Gastroesophageal sphincter (tissue), 4 donors: ENCODE results near the gene SPTBN2. TPM values are rescaled to one million over a fixed set of nuclear protein-coding genes. Genes with fewer than 3 reads are reported as not detected.

Experiments used
- ATAC-seq: fragments of 150-250 bp; one replicate; pipeline ENCODE4 v1.9.1; 2016; ENCODE audit warnings: mild to moderate bottlenecking, moderate library complexity
- H3K27ac ChIP-seq, 4 donors: fragments of 200-600 bp; sonication (generic) in 3 of 4; 1 replicate in 3 of 4; 2 replicates in 1 of 4; pipeline ENCODE4 v1.5.1; 2016 to 2019
- H3K27me3 ChIP-seq: fragments of 200-600 bp; sonication (generic); one replicate; pipeline ENCODE4 v1.5.1; 2019
- H3K36me3 ChIP-seq, 2 donors: fragments of 200-600 bp; sonication (generic); one replicate each; pipeline ENCODE4 v1.5.1; 2019; ENCODE audit warnings: control low read depth in 1 of 2
- H3K4me1 ChIP-seq, 3 donors: fragments of 200-600 bp; sonication (generic); 1 replicate in 2 of 3; 2 replicates in 1 of 3; pipeline ENCODE4 v1.5.1; 2016 to 2019; ENCODE audit warnings: control low read depth in 2 of 3
- H3K4me3 ChIP-seq, 2 donors: fragments of 200-600 bp; sonication (generic); one replicate each; pipeline ENCODE4 v1.5.1; 2019; ENCODE audit warnings: mild to moderate bottlenecking in 1 of 2, moderate library complexity in 1 of 2
- H3K9me3 ChIP-seq, 3 donors: fragments of 200-600 bp; sonication (generic); one replicate each; pipeline ENCODE4 v1.5.1; 2017 to 2019; ENCODE audit warnings: control low read depth in 2 of 3
- CTCF ChIP-seq, 4 experiments: fragments of 200-600 bp in 2 of 4; fragments of 450-650 bp in 2 of 4; sonication (generic) in 1 of 4; IDR thresholded peaks; one replicate each; pipeline ENCODE4 v1.5.1; 2017 to 2019; ENCODE audit warnings: antibody characterized with exemption in 4 of 4, mild to moderate bottlenecking in 2 of 4, moderate library complexity in 2 of 4
- EP300 ChIP-seq: sonication (generic); formaldehyde crosslinking; IDR thresholded peaks from one replicate; pipeline ENCODE4 v1.6.1; 2017; ENCODE audit warnings: antibody characterized with exemption, mild to moderate bottlenecking
- POLR2A ChIP-seq, 2 donors: fragments of 450-650 bp; IDR thresholded peaks; one replicate each; pipeline ENCODE4 v1.6.1; 2017; ENCODE audit warnings: antibody characterized with exemption in 2 of 2, mild to moderate bottlenecking in 2 of 2, moderate library complexity in 1 of 2
- POLR2AphosphoS5 ChIP-seq: sonication (generic); formaldehyde crosslinking; IDR thresholded peaks from one replicate; pipeline ENCODE4 v1.6.1; 2017; ENCODE audit warnings: antibody characterized with exemption
- WGBS, 2 donors: methylation state at CpG; one replicate each; pipeline ENCODE4 v1.1.5; 2018; ENCODE audit warnings: low coverage in 1 of 2; 5-methylcytosine and 5-hydroxymethylcytosine counted together
- total RNA-seq, 4 donors: library from RNA; depleted of rRNA; stranded (reverse); fragments of >200 nt; gene quantifications; one replicate each; pipeline ENCODE4 v1.1.0, GENCODE V29; 2016

SPTBN2 gene
- total RNA-seq, 4 donors from 2014 or later = 1.8 to 19.5 (median 5.6) TPM

DNA sequence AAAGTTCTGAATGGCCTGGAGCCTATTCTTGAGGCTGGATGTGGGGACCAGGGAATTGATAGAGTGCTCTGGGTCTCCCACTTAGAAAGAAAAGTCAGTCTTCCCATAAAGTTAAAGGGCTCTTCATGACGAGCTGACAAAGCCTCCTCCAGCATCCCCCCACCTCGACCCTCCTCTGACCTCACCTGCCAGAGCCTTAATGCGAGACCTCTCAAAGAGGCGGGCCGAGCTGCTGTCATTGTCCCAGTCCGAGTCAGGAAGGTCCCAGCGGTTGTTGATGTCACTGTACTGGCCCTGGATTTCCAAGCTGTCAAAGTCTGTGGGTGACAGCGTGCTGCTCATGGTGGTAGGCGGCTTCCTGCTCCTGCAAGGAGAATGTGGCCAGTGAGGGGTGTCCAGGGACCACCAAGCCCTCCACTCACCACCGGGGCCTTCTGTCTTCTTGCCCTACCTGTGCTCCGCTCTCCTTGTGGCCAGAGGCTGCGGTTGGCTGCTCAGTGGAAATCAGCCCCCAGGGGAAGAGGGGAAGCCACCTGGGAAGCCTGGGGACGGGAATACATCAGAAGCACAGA is 8.0 kb downstream of the SPTBN2 start:
- 82% methylated on average over 5 of the region's 13 CpGs; no CpG with 5 or more reads in 1 of the 2 donors for WGBS, 2 donors
- no peaks in the 10 kb centered on the region for H3K4me1 ChIP-seq
- no peak for ATAC-seq
- H3K9me3 ChIP-seq = no peaks in the 10 kb centered on the region
- H3K27me3 ChIP-seq = peaks cover 28% of the 10 kb centered on the region
- no peaks in the 10 kb centered on the region for H3K36me3 ChIP-seq
- TF ChIP-seq POLR2A (IDR thresholded peaks at IDR 0.05) (no peak), CTCF (IDR thresholded peaks at IDR 0.05) (no peak), POLR2AphosphoS5 (no peak), EP300 (no peak)
- H3K4me3 ChIP-seq = no peak overlapping the region
- no peak overlapping the region for H3K27ac ChIP-seq

GRCh38 chr11:66720223-66720898 is 8.7 kb downstream of the SPTBN2 start:
- Histone ChIP-seq H3K4me3 (no peak overlapping the region), H3K27ac (no peak overlapping the region), H3K27me3 (peaks cover 22% of the 10 kb centered on the region), H3K36me3 (no peaks in the 10 kb centered on the region), H3K4me1 (no peaks in the 10 kb centered on the region), H3K9me3 (no peaks in the 10 kb centered on the region)
- WGBS, 2 donors = 71 to 73% methylated on average over 4 to 11 of the region's 15 CpGs
- ATAC-seq = no peak
- TF ChIP-seq EP300 = no peak
- TF ChIP-seq POLR2AphosphoS5 = no peak
- no peak for TF ChIP-seq POLR2A (IDR thresholded peaks at IDR 0.05)
- no peak for TF ChIP-seq CTCF (IDR thresholded peaks at IDR 0.05)

DNA sequence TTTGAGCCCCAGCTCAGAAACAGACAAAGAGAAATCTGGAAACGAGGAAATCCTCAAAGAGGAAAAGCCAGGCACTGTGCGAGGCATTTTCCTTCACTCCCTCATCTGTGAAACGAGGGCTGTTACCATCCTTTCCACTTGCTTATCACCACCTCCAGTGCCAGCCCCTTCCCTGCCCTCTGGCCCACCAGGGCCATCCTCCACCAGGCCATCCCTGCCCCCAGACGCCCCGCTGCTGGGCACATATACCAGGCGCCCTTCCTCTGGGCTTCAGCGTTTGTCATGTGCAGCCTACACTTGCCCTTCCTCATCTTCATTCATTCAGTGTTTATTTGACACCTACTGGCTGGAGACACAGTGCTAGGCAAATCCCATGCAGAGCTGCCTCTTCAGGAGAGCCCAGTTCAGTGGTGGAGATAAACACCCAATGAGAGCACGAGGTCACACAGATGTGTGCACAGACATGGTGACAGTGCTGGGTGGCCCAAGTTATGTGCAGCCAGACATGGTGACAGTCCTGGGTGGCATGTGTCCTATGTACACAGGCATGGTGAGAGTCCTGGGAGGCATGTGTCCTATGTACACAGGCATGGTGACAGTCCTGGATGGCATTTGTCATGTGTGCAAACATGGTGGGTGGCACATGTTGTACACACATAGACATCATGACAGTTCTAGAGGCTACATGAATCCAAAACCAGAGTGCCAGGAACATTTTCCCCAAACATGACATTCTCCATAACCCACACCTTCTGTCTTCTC is 9.7 kb downstream of the SPTBN2 start:
- peaks cover 22% of the 10 kb centered on the region for H3K27me3 ChIP-seq
- TF ChIP-seq CTCF (IDR thresholded peaks at IDR 0.05) = no peak
- no peak for TF ChIP-seq POLR2AphosphoS5
- TF ChIP-seq POLR2A (IDR thresholded peaks at IDR 0.05) = no peak
- no peak for TF ChIP-seq EP300
- 77 to 79% methylated on average over 5 to 7 of the region's 8 CpGs for WGBS, 2 donors
- H3K4me1 ChIP-seq = no peaks in the 10 kb centered on the region
- no peak for ATAC-seq
- H3K27ac ChIP-seq = no peak overlapping the region
- no peaks in the 10 kb centered on the region for H3K9me3 ChIP-seq
- H3K4me3 ChIP-seq = no peak overlapping the region
- H3K36me3 ChIP-seq = no peaks in the 10 kb centered on the region

- TF ChIP-seq POLR2A (IDR thresholded peaks at IDR 0.05) (no peak), CTCF (IDR thresholded peaks at IDR 0.05) (no peak), EP300 (no peak), POLR2AphosphoS5 (no peak)
- Histone ChIP-seq H3K4me1 (no peaks in the 10 kb centered on the region), H3K27me3 (peaks cover 22% of the 10 kb centered on the region), H3K4me3 (no peak overlapping the region), H3K27ac (no peak overlapping the region), H3K36me3 (no peaks in the 10 kb centered on the region), H3K9me3 (no peaks in the 10 kb centered on the region)
- ATAC-seq = no peak
- 20% methylated on average over 1 of the region's 26 CpGs; no CpG with 5 or more reads in 1 of the 2 donors for WGBS, 2 donors
Observed at GRCh38 chr11:66718320-66718971, 10.6 kb downstream of the SPTBN2 start.
